Raji (cell line): Measurements from ENCODE around the gene DUSP7.

Experiments
- POLR2A ChIP-seq: IDR thresholded peaks from 2 replicates; pipeline ENCODE4 v1.6.1; 2011; ENCODE audit warnings: low read depth, low read length, control low read depth; ENCODE audit not compliant: insufficient read depth

Gene DUSP7

DNA sequence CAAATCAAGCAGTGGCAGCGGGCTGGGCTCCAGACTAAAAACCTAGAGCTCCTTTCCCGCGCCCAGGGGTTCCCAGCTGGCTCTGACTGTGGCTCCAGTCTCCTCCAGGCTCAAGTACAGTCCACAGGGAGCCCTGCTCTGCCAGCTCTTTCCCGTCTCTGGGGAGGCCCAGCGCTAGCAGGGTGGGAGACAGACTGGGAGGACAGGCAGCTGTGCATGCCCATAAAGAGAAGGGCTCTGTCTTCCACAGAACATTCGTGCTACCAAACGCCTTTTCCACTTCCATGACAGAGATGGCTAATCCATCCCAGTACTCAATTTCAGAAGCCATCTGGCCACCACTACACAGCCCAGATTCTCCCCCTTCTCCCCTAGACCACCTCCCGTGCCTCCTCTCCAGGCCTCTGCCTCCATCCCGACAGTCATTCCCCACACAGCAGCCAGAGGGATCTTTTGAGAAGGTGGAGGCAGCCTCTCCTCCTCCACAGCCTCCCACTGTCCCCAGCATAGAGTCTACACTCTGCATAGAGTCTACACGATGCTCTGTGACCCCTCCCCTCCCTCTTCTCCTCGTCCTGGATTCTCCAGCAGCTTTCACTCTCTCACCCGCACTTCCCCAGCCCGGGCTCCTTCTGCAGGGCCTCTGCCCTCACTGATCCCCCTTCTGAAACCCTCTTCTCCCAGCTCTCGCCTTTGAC, 6.8 kb upstream of the DUSP7 start:
- no peak for TF ChIP-seq POLR2A

DNA sequence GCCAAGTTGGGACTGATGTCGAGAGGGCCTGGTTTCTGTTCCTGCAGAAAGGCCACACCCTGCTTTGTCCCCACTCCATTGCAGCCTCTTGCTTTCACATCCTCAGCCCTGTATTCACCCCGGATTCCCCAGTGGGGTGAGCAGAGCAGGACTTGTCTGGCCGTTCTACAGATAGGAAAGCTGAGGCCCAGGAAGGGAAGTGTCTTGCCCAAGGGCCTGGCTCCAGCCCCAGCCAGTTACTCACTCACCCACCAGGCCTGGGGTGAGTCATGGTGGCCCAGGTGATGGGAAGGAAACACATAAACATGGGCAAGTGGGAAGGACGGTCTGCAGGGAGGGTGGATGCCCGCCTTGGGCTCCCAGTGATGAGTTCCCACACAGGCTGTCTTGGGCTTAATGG, 6.1 kb upstream of the DUSP7 start:
- TF ChIP-seq POLR2A = no peak

DNA sequence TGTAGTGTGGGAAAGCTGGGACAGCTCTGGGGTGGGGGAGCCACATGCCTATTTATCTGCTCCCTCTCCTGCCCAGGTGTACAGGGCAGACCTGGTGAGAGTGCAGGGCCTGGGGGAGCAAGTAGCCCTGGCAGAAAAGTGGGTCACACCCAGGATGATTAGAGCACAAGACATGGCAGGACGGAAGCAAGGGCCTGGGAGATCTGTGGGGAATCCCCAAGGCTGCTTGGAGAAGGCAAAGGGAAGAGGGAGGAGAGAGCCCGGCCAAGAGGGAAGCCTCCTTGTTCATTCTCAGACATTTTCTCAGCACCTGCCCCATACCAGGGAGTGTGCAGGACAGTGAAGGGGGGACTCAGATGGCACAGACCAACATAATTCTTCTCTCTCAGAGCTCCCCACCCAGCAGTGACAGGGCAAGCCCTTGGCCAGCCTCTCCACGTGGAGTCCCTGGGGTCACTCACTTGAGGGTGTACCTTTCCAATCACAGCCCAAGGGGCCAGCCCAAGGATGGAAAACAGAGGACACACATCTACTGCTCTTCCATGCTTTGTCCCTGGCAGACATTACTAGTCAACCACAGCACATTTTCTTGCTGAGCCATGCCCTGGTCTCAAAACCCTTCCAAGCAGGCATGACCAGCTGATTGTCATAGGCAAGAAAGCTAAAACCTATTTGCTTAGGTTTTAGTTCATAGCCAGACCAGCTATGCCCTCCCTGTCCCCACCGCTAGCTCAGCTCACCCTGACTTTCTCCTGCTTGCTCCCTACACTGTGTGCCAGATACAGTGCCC, 4.9 kb upstream of the DUSP7 start:
- no peak for TF ChIP-seq POLR2A

DNA sequence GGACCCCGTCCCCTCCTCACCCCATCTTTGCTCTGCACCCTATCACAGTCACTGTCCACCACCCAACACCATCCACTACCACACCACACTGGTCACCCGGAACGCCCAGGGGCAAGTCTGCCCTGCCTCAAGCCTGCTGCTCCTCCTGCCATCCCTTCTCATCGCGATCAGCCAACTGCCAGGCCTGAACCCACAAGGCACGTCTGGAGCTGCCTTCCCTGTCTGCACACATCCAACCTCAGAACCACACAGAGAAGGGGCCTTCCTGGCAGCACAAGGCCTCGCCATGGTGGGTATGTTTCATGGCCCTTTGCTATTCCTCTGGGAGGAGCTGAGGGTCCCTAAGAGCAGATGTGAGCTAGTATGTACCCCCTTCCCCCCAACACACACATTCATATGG, 3.4 kb upstream of the DUSP7 start:
- TF ChIP-seq POLR2A = no peak

DNA sequence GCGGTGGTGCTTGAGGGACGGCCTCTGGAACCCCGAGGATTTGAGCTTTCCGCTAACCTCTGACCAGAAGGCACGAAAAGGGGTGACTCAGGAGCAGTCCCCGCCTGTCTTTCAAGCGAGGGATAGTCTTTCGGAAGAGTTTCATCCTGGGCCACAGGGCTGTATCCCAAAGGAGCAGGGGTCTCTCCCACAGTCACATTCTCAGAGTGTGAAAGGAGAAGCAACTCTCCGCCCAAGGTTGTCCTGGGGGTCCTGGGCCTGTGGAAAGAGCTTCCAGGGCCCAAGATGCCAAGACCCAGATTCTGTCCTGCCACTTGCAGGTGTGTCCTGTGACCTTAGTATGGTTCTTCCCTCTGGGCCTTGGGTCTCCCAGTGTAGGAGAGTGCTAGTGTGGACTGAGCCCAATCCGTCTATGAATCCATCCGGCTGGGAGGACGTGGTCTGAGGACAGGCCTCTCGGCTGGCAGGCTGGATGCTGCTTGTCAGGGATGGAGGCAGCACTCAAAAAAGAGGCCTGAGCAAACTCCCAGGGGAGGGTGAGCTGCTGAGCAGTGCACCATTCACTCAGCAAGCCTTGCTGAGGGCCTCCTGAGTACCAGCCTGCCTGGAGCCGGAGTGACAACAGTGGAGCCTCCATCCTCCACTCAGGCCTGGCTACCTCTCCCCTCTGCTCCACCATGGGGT, 1.6 kb upstream of the DUSP7 start:
- TF ChIP-seq POLR2A = no peak

DNA sequence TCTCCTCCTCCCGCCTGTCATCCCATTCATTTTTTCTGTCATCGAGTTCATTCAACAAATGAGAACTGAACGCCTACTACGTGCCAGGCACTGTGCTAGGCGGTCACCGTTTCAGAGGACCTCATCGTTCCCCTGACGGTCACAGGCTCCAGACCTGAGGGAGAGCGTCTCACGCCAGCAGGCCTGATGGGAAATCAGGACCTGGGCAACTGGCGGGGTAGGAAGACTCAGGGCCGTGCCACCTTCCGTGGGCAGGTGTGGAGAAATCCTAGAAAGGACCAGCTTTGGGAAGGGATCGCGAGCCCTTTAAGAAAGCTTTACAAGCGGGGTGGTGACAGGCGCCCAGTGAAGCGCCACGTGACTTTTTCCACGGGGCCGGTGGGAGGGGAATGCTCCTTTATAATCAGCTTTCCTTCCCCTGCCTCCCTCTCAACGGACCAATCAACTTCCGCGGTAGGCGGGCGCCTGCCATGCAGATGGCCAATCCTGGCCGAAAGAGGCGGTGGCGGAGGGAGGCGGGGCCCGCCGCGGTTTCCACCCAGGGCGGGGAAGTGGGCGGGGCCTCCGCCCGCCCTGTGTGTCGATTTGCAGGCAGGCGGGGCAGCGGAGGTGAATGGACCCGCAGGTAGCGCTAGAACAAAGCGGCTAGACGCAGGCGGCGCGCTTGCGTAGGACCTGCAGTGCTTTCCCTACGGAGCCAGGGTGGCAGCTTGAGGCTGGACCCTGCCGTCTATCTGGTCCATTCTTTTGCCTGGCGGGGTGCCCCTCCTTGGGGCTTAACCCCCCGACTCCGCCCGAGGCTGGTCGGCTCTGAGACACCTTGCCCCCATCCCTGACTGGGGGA, 819 bp upstream of the DUSP7 start:
- peak; percentile 55 for TF ChIP-seq POLR2A

DNA sequence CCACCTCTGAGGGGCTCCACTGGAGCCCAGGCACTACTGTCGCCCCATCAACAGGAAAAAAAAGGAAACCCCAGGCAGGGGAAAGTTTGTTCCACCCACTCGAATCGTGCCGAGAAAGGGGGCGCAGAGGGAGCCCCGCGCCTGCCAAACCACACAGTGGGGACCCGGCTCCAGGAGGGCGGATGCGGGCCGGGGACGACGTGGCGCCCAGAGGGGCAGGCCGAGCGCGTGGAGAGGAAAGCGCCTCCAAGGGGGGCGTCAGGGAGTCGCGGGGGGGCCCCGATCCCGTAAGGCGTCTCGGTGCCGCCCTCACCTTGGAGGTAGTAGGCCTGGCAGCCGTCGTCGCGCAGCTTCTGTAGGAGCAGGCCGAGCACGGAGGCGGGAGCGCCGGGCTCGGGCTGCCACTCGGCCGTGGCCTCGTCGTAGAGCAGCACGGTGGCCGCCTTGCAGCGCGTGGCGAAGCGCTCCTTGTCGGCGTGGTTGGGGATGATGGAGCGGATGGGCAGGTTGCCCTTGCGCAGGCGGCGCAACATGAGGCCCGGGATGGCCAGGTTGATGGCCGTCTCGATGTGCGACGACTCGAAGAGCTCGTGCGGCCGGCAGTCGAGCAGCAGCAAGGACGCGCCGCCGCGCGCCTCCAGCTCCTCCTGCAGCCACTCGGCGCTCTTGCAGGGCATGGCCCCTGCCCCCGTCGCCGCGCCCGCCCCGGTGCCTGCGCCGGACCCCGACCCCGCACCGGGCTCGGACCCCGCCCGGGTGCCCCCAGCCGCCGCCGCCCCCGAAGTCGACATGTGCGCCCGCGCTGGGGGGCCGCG, 627 bp downstream of the DUSP7 start:
- 0 out of 2 replicates have a peak, but pooled peaks have one; percentile 45 for TF ChIP-seq POLR2A

DNA sequence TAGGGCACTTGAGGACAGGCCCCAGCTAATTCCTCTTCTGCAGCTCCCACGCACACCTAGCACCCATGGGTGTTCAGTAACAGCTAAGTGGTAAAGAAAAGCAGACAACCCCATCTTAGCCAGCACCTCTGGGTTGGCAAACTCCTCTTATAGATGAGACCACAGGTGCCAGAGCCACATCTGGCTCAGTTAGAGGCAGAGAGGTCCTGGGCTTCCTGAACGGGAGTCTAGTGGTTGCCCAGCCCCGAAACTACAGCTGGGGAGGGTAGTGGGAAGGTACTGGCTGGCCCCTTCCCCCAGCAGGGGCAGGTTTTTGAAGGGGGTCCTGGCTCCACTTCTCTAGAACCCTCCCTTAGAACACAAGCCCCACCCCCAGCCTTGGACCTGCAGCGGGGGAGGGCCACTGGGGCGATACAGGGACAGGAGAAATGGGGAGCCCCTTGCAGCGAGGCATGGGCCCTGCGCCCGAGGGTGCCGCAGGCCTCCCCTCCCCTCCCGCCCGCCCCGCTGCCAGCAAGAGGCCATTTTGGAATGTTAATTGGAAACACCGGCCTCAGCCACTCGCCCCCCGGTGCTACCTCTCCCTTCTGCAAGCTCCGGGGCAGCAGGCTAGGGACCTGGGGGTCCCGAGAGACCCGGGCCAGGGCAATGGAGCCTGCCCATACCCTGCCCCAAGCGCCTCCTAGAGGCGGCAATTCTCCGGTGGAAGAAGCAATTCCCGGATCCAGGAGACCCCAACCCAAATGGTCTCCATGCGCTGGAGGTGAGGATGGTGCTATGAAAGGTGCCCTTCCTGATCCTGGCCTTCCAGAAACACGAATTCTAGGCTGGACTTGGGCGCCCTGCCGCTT, 1.5 kb downstream of the DUSP7 start:
- no peak for TF ChIP-seq POLR2A

DNA sequence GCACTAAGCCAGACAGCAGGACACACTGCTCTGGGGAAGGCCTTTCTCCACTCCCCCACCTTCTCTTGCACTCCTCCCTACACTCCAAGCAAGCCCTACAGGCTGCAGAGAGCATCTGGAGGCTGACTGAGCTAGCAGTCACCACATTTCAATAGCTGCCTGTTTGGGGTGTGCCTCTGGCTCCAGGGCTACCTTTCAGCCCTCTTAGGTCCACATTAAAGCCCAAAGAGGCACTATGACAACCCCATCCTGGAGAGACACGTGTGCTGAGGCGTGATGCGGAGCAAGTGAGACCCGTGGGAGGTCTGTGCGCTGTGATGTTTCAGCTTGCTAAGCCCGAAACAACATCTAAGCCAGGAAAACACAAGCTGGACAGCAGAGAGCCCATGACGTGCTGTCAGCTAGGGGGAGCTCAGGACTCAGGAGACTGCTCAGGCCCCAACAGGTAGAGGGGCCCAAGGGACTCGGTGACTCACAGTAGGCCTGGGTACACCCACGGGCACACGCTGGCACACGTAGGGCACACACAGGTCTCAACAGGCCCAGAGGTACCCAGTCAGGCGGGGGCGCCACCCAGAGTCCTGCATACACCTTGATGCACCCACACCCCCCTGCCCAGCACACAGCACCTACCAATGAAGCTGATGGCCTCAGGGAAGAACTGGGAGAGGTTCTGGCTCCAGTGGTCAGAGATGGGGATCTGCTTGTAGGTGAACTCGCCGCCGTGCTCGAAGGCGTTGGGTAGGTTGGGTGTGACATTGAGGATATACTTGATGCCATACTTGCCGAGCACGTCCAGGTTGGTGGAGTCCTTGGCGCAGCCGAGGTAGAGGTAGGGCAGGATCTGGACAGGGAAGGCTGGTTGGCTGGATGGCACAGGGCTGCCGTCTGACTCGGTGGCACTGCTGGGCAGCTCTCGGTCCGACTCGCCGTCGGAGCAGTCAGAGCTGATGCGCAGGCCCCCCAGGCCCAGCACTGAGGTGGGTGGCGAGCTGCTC, 2.8 kb downstream of the DUSP7 start:
- TF ChIP-seq POLR2A = no peak

DNA sequence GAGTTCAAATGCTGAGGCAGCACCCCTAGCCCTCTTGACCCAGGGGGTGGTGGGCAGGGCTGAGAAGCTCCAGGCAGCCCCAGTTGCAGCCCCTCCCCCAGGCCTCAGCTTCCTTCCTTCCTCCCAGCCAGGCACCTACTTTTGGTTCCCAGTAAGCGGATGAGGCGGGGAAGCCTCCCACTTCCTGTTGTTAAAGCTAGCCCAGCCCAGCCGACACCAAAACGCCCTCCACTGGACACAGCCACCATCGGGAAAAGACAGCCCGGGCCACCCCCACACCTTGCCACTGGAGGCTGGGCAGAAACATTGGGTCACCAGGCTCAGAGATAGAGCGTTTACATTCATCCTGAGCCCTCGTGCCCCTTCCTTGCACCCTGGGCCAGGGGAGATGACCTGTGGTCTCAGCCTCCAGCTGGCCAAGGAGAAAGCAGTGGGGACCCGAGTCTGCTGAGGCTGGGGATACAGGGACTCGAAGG, 3.5 kb downstream of the DUSP7 start:
- TF ChIP-seq POLR2A = no peak

DNA sequence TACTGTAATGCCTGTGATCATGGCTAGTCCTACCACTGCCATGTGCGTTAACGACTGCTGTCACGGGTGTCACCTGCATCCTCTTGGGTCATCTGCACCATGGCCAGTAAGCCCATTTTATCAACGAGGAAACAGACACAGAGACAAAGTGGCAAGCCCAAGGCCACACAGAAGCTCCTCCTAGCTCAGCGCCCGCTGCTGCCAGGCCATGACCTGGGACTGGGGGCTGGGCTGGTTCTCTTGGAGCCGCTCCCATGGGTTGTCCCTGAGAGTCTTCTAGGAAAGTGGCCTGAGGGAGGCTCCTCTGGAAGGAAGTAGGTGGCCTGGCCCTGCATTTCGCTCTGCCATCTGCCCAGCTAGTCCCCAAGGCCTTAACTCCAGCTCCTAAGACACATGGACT, 4.9 kb downstream of the DUSP7 start:
- TF ChIP-seq POLR2A = no peak

DNA sequence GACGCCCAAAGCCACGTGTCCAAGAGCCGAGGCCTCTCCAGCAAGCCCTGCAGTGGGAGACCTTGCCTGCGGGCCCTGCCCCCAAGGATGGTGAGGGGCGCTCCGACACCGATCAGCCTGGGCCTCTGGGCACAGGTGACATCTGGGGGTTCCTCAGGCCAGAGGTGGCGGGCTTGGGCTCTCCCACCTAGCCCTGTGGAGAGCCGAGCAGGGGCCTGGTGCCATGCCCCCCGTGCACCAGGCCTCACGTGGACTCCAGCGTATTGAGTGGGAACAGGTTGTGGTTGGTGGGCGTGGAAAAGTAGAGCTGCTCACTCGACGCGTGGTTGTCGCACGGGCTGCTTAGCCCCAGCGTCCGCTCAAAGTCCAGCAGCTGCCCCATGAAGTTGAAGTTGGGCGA, 5.8 kb downstream of the DUSP7 start:
- no peak for TF ChIP-seq POLR2A

DNA sequence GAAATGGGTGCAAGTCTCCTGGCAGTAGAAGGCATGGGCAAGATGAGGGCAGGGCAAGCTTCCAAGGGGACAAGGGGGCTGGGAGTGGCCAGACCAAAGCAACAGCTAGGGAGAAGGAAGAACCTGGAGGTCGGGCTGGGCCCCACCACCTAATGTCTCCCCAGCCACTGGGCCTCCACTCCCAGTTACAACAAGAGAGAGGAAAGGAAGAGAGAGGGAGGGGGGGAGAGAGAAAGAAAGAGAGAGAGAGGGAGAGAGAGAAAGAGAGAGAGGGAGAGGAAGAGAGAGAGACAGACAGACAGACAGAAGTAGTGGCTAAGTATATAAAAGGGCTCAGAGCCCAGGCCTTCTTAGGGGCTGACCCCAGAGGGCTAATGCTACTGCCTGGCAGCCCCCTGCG, 6.9 kb downstream of the DUSP7 start:
- no peak for TF ChIP-seq POLR2A
